Hepatocyte (in vitro differentiated cells): Measurements from ENCODE around the gene PAQR5. TPM values are rescaled to one million over a fixed set of nuclear protein-coding genes. Genes with fewer than 3 reads are reported as not detected.
"Not testable (repeated sequence)": the region's sequence is repeated elsewhere in the genome, so short reads cannot be mapped to it uniquely, and the experiment has no call there.

Experiments
- DNase-seq: peaks from one replicate; pipeline ENCODE4 v3.0.0-alpha.2; 2016; ENCODE audit warnings: low spot score
- H2AFZ ChIP-seq: fragments of 200-600 bp; sonication (generic); 2 replicates; pipeline ENCODE4 v1.6.0; 2016; ENCODE audit warnings: antibody characterized with exemption, mild to moderate bottlenecking
- H3K27ac ChIP-seq: fragments of 200-600 bp; sonication (generic); 2 replicates; pipeline ENCODE4 v1.5.1; 2016; ENCODE audit warnings: mild to moderate bottlenecking
- H3K27me3 ChIP-seq: fragments of 200-600 bp; sonication (generic); 2 replicates; pipeline ENCODE4 v1.6.1; 2016
- H3K36me3 ChIP-seq: fragments of 200-600 bp; sonication (generic); replicated peaks from 2 replicates; pipeline ENCODE4 v1.5.1; 2016; ENCODE audit warnings: low read depth; ENCODE audit not compliant: insufficient read depth
- H3K4me1 ChIP-seq: fragments of 200-600 bp; sonication (generic); 2 replicates; pipeline ENCODE4 v1.5.1; 2016; ENCODE audit warnings: mild to moderate bottlenecking, moderate library complexity; ENCODE audit not compliant: insufficient read depth
- H3K4me2 ChIP-seq: fragments of 200-600 bp; sonication (generic); 2 replicates; pipeline ENCODE4 v1.6.0; 2016
- H3K4me3 ChIP-seq: fragments of 200-600 bp; sonication (generic); 2 replicates; pipeline ENCODE4 v1.5.1; 2016; ENCODE audit warnings: mild to moderate bottlenecking
- H3K79me2 ChIP-seq: fragments of 200-600 bp; sonication (generic); 2 replicates; pipeline ENCODE4 v1.6.0; 2017; ENCODE audit warnings: mild to moderate bottlenecking
- H3K9me2 ChIP-seq: fragments of 200-600 bp; sonication (generic); replicated peaks from 2 replicates; pipeline ENCODE4 v1.6.0; 2017; ENCODE audit warnings: mild to moderate bottlenecking; ENCODE audit not compliant: insufficient read depth
- H3K9me3 ChIP-seq: fragments of 200-600 bp; sonication (generic); 2 replicates; pipeline ENCODE4 v1.5.1; 2016; ENCODE audit warnings: low read depth, mild to moderate bottlenecking
- H4K20me1 ChIP-seq: fragments of 200-600 bp; sonication (generic); 2 replicates; pipeline ENCODE4 v1.6.0; 2016; ENCODE audit warnings: mild to moderate bottlenecking; ENCODE audit not compliant: insufficient read depth, poor library complexity, severe bottlenecking
- EZH2 ChIP-seq: fragments of 200-600 bp; sonication (generic); IDR thresholded peaks from 2 replicates; pipeline ENCODE4 v1.6.1; 2016; ENCODE audit warnings: antibody characterized with exemption, mild to moderate bottlenecking, borderline replicate concordance
- EZH2phosphoT487 ChIP-seq: fragments of 200-600 bp; sonication (generic); IDR thresholded peaks from one replicate; pipeline ENCODE4 v1.6.1; 2018; ENCODE audit warnings: antibody characterized with exemption, mild to moderate bottlenecking, low read depth, moderate library complexity; ENCODE audit not compliant: unreplicated experiment, severe bottlenecking
- WGBS: methylation state at CpG from one replicate; pipeline ENCODE4 v1.1.6; 2016; ENCODE audit warnings: low lambda C conversion rate; ENCODE audit errors: missing lambda C conversion rate; 5-methylcytosine and 5-hydroxymethylcytosine counted together
- polyA plus RNA-seq: library from polyadenylated mRNA; unstranded; fragments of >200 nt; fragmentation: Nextera tagmentation; extraction: Ambion mirVana; gene quantifications from 2 replicates; pipeline ENCODE4 v1.2.1, GENCODE V29; 2016
- total RNA-seq: library from RNA; depleted of rRNA; stranded (reverse); fragments of >200 nt; gene quantifications from 2 replicates; pipeline ENCODE4 v1.2.3, GENCODE V29; 2014
- TF ChIP-seq, protein P1 (sequence below): fragments of 200-600 bp; sonication (generic); IDR thresholded peaks from 2 replicates; pipeline ENCODE4 v1.5.1; 2016; ENCODE audit warnings: antibody characterized with exemption, mild to moderate bottlenecking; ENCODE audit not compliant: poor library complexity

PAQR5 gene
- total and polyA plus RNA-seq, 2 experiments from 2014 or later = 2.1 to 2.8 TPM

DNA sequence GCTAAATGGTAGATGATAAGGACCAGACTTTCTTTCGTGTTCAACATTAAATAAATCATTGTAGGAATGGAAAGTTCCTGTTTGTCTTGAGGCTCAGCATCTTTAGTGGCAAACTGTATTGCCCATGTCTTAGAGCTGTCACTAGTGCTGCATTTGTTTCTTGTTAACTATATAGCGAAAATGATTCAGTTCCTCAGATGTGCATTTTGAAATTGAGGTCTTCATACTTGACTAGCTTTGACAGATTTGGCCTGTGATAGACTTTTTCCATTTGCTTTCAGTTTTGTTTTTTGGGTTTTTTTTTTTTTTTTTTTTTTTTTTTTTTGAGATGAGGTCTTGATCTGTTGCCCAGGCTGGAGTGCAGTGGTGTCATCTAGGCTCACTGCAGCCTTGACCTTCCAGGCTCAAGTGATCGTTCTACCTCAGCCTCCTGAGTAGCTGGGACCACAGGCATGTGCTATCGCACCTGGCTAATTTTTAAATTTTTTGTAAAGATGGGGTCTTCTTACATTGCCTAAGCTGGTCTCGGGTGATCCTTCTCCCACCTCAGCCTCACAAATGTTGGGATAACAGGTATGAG is 144.4 kb downstream of the PAQR5 start:
- Histone ChIP-seq H3K27me3 (no peaks in the 10 kb centered on the region), H3K9me3 (no peaks in the 10 kb centered on the region), H3K27ac (no peak overlapping the region), H3K4me1 (peaks cover 4% of the 10 kb centered on the region), H3K4me3 (no peak overlapping the region), H3K4me2 (no peak overlapping the region), H3K9me2 (no peaks in the 10 kb centered on the region), H3K36me3 (no peaks in the 10 kb centered on the region), H3K79me2 (no peaks in the 10 kb centered on the region), H4K20me1 (no peaks in the 10 kb centered on the region), H2AFZ (no peak overlapping the region)
- TF ChIP-seq EZH2 (no peak), EZH2phosphoT487 (no peak)
- TF ChIP-seq, protein P1, sequence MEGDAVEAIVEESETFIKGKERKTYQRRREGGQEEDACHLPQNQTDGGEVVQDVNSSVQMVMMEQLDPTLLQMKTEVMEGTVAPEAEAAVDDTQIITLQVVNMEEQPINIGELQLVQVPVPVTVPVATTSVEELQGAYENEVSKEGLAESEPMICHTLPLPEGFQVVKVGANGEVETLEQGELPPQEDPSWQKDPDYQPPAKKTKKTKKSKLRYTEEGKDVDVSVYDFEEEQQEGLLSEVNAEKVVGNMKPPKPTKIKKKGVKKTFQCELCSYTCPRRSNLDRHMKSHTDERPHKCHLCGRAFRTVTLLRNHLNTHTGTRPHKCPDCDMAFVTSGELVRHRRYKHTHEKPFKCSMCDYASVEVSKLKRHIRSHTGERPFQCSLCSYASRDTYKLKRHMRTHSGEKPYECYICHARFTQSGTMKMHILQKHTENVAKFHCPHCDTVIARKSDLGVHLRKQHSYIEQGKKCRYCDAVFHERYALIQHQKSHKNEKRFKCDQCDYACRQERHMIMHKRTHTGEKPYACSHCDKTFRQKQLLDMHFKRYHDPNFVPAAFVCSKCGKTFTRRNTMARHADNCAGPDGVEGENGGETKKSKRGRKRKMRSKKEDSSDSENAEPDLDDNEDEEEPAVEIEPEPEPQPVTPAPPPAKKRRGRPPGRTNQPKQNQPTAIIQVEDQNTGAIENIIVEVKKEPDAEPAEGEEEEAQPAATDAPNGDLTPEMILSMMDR = no peak
- 94% methylated on average over 4 of the region's 5 CpGs for WGBS
- no peak for DNase-seq

DNA sequence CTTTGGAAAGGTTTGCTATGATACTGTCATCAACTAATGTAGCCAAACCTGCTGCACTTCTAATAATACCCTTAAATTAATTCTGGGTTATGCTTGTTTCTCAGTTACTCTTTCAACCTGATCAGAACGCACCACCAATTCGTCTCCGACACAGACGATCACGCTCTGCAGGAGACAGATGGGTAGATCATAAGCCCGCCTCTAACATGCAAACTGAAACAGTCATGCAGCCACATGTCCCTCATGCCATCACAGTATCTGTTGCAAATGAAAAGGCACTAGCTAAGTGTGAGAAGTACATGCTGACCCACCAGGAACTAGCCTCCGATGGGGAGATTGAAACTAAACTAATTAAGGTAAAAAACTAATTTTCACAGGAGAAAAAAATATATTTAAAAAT is 146.0 kb downstream of the PAQR5 start:
- no peak for TF ChIP-seq EZH2phosphoT487
- TF ChIP-seq, protein P1 = no peak
- no peak for TF ChIP-seq EZH2
- Histone ChIP-seq H2AFZ (no peak overlapping the region), H3K27me3 (no peaks in the 10 kb centered on the region), H4K20me1 (no peaks in the 10 kb centered on the region), H3K36me3 (no peaks in the 10 kb centered on the region), H3K79me2 (no peaks in the 10 kb centered on the region), H3K9me3 (no peaks in the 10 kb centered on the region), H3K9me2 (no peaks in the 10 kb centered on the region), H3K27ac (no peak overlapping the region), H3K4me1 (no peaks in the 10 kb centered on the region), H3K4me2 (no peak overlapping the region), H3K4me3 (no peak overlapping the region)
- no peak for DNase-seq
- WGBS = 98% methylated on average over 7 of the region's 7 CpGs

- WGBS = 81% methylated on average over 2 of the region's 2 CpGs
- H3K9me2 ChIP-seq = no peaks in the 10 kb centered on the region
Measured at GRCh38 chr15:69446953-69447352, 148.2 kb downstream of the PAQR5 start.

DNA sequence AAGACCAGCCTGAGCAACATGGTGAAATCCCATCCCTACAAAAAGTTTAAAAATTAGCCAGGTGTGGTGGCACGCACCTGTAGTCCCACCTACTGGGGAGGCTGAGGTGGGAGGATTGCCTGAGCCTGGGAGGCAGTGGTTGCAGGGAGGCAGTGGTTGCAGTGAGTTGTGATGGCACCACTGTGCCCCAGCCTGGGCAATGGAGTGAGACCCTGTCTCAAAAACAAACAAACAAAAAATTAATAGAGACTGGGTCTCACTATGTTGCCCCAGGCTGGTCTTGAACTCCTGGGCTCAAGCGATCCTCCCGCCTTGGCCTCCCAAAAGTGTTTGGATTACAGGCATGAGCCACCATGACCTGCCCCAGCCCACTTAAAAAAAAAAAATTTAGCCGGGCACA is 151.5 kb downstream of the PAQR5 start:
- WGBS = 96% methylated on average over 4 of the region's 4 CpGs

More at GRCh38 chr15:69446953-69447352, 148.2 kb downstream of the PAQR5 start:
- Histone ChIP-seq H4K20me1 (no peaks in the 10 kb centered on the region), H3K4me1 (no peaks in the 10 kb centered on the region), H3K79me2 (no peaks in the 10 kb centered on the region), H3K27me3 (no peaks in the 10 kb centered on the region), H3K9me3 (no peaks in the 10 kb centered on the region), H3K27ac (no peak overlapping the region), H3K4me2 (no peak overlapping the region), H3K4me3 (no peak overlapping the region), H2AFZ (no peak overlapping the region), H3K36me3 (no peaks in the 10 kb centered on the region)
- TF ChIP-seq, protein P1 = no peak
- TF ChIP-seq EZH2phosphoT487 (no peak), EZH2 (no peak)
- DNase-seq = no peak

More for the DNA sequence above, 151.5 kb downstream of the PAQR5 start:
- H3K36me3 ChIP-seq, H2AFZ ChIP-seq, H3K9me2 ChIP-seq, H3K4me2 ChIP-seq, H3K9me3 ChIP-seq, H3K27me3 ChIP-seq, H3K27ac ChIP-seq, DNase-seq, H3K4me3 ChIP-seq: not testable (repeated sequence)
- Histone ChIP-seq H3K79me2 (peaks cover 24% of the 10 kb centered on the region), H4K20me1 (peaks cover 23% of the 10 kb centered on the region), H3K4me1 (peaks cover 12% of the 10 kb centered on the region)
